ENCODE measurements around the gene HSPB3.

Gene HSPB3

GRCh38 chr5:54471398-54471797 is 15.9 kb downstream of the HSPB3 start:
- H3K9ac ChIP-seq (ENCODE audit: low read length) = no peak overlapping the region
- H3K27me3 ChIP-seq (ENCODE audit: insufficient read depth, low read length) = no peaks in the 10 kb centered on the region
- no peak overlapping the region for H3K4me2 ChIP-seq (ENCODE audit: low read length)
- H3F3A ChIP-seq (ENCODE audit: insufficient read depth, low read length) = no peaks in the 10 kb centered on the region
- H3K27ac ChIP-seq (ENCODE audit: low read depth, low read length, poor library complexity, severe bottlenecking) = no peak overlapping the region
- no peaks in the 10 kb centered on the region for H3K36me3 ChIP-seq (ENCODE audit: insufficient read depth, low read length)
- H3K9me3 ChIP-seq (ENCODE audit: low read length) = no peaks in the 10 kb centered on the region
- no peaks in the 10 kb centered on the region for H3K4me1 ChIP-seq (ENCODE audit: insufficient read depth, low read length, severe bottlenecking)
- no peaks in the 10 kb centered on the region for H3K9me2 ChIP-seq (ENCODE audit: low read depth, low read length)
- H3K79me2 ChIP-seq (ENCODE audit: insufficient read depth, low read length) = no peaks in the 10 kb centered on the region
- H4K20me1 ChIP-seq (ENCODE audit: insufficient read depth, low read length) = no peaks in the 10 kb centered on the region
- no peak overlapping the region for H2AFZ ChIP-seq (ENCODE audit: low read length)
- no peak for TF ChIP-seq CTCF (IDR thresholded peaks at IDR 0.05; ENCODE audit: low read length)
- no peak for TF ChIP-seq EZH2 (IDR thresholded peaks at IDR 0.05; ENCODE audit: borderline replicate concordance, low read length)
- H3K4me3 ChIP-seq (ENCODE audit: low read depth, low read length, poor library complexity, severe bottlenecking) = no peak overlapping the region

- no peak for TF ChIP-seq EZH2 (IDR thresholded peaks at IDR 0.05; ENCODE audit: borderline replicate concordance, low read length)
- no peak for TF ChIP-seq CTCF (IDR thresholded peaks at IDR 0.05; ENCODE audit: low read length)
- Histone ChIP-seq H2AFZ (ENCODE audit: low read length) (no peak overlapping the region), H3K9me3 (ENCODE audit: low read length) (no peaks in the 10 kb centered on the region), H3K4me2 (ENCODE audit: low read length) (no peak overlapping the region), H3K36me3 (ENCODE audit: insufficient read depth, low read length) (no peaks in the 10 kb centered on the region), H3K27me3 (ENCODE audit: insufficient read depth, low read length) (no peaks in the 10 kb centered on the region), H3K27ac (ENCODE audit: low read depth, low read length, poor library complexity, severe bottlenecking) (no peak overlapping the region), H3K4me1 (ENCODE audit: insufficient read depth, low read length, severe bottlenecking) (no peaks in the 10 kb centered on the region), H3F3A (ENCODE audit: insufficient read depth, low read length) (no peaks in the 10 kb centered on the region), H3K79me2 (ENCODE audit: insufficient read depth, low read length) (no peaks in the 10 kb centered on the region), H3K4me3 (ENCODE audit: low read depth, low read length, poor library complexity, severe bottlenecking) (no peak overlapping the region), H3K9me2 (ENCODE audit: low read depth, low read length) (no peaks in the 10 kb centered on the region), H4K20me1 (ENCODE audit: insufficient read depth, low read length) (no peaks in the 10 kb centered on the region), H3K9ac (ENCODE audit: low read length) (no peak overlapping the region)
Observed at GRCh38 chr5:54476682-54477081, 21.2 kb downstream of the HSPB3 start.

- no peak overlapping the region for H3K9ac ChIP-seq (ENCODE audit: low read length)
- H2AFZ ChIP-seq (ENCODE audit: low read length) = no peak overlapping the region
- no peak for TF ChIP-seq CTCF (IDR thresholded peaks at IDR 0.05; ENCODE audit: low read length)
- TF ChIP-seq EZH2 (IDR thresholded peaks at IDR 0.05; ENCODE audit: borderline replicate concordance, low read length) = no peak
- H4K20me1 ChIP-seq (ENCODE audit: insufficient read depth, low read length) = no peaks in the 10 kb centered on the region
- no peaks in the 10 kb centered on the region for H3K36me3 ChIP-seq (ENCODE audit: insufficient read depth, low read length)
- no peaks in the 10 kb centered on the region for H3K9me3 ChIP-seq (ENCODE audit: low read length)
- no peak overlapping the region for H3K4me2 ChIP-seq (ENCODE audit: low read length)
- no peaks in the 10 kb centered on the region for H3K4me1 ChIP-seq (ENCODE audit: insufficient read depth, low read length, severe bottlenecking)
- no peak overlapping the region for H3K27ac ChIP-seq (ENCODE audit: low read depth, low read length, poor library complexity, severe bottlenecking)
- H3K4me3 ChIP-seq (ENCODE audit: low read depth, low read length, poor library complexity, severe bottlenecking) = no peak overlapping the region
- H3F3A ChIP-seq (ENCODE audit: insufficient read depth, low read length) = no peaks in the 10 kb centered on the region
- H3K27me3 ChIP-seq (ENCODE audit: insufficient read depth, low read length) = no peaks in the 10 kb centered on the region
- H3K9me2 ChIP-seq (ENCODE audit: low read depth, low read length) = no peaks in the 10 kb centered on the region
- no peaks in the 10 kb centered on the region for H3K79me2 ChIP-seq (ENCODE audit: insufficient read depth, low read length)
Observed at GRCh38 chr5:54477941-54478478, 22.5 kb downstream of the HSPB3 start.
